Neuron (in vitro differentiated cells): ENCODE results near the gene EZH2.

Experiments used
- H2AFZ ChIP-seq: one replicate; pipeline ENCODE4 v1.6.1; 2013; ENCODE audit warnings: low read depth, mild to moderate bottlenecking, inconsistent platforms, low read length, moderate library complexity
- H3K27me3 ChIP-seq: one replicate; pipeline ENCODE4 v1.6.1; 2013; ENCODE audit warnings: low read length; ENCODE audit not compliant: insufficient read depth
- H3K36me3 ChIP-seq: one replicate; pipeline ENCODE4 v1.6.1; 2013; ENCODE audit warnings: low read length; ENCODE audit not compliant: insufficient read depth
- H3K4me1 ChIP-seq: one replicate; pipeline ENCODE4 v1.6.1; 2013; ENCODE audit warnings: low read length; ENCODE audit not compliant: insufficient read depth
- H3K4me3 ChIP-seq: 2 replicates; pipeline ENCODE4 v1.5.1; 2013; ENCODE audit warnings: mild to moderate bottlenecking, low read length, moderate library complexity
- H3K9me3 ChIP-seq: one replicate; pipeline ENCODE4 v1.6.1; 2013; ENCODE audit warnings: low read length

The EZH2 gene

DNA sequence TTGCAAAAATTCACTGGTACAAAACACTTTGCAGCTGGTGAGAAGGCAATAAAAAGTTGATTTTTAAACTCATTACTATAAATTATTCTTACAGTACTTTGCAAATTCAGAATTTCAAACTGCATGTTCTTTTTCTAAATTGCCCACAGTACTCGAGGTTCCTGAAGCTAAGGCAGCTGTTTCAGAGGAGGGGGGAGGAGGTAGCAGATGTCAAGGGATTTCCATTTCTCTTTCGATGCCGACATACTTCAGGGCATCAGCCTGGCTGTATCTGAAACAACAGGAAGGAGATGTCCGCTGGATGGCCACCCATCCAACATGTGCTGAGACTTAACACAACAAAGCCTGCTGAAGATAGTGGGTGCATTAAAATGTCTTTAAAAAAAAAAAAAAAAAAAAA, 76.7 kb downstream of the EZH2 start:
- H2AFZ ChIP-seq, result no peak overlapping the region
- H3K4me1 ChIP-seq, result no peaks in the 10 kb centered on the region
- H3K36me3 ChIP-seq, result peaks cover 77% of the 10 kb centered on the region
- H3K27me3 ChIP-seq, result no peaks in the 10 kb centered on the region
- no peaks in the 10 kb centered on the region for H3K9me3 ChIP-seq
- H3K4me3 ChIP-seq, result no peak overlapping the region

DNA sequence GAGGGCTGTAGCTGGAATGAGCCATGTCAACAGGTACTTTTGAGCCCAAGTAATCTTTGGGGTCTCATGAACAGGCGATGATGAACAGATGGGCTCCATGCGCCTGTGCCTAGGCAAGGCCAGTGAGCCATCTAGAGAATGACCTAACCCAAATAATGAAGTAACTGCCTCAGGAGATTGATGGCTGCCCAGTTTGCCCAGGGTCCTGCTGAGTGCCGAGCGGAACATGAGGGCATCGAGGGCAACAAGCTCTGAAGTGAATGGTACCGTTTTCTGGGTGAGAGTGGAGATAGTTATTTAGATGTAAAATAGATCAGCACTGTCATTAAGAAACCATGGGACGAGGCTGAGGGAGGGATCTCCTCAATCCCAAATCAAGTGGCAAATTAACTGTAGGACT, 77.9 kb downstream of the EZH2 start:
- H3K4me1 ChIP-seq, result no peaks in the 10 kb centered on the region
- H3K27me3 ChIP-seq, result no peaks in the 10 kb centered on the region
- H3K9me3 ChIP-seq, result no peaks in the 10 kb centered on the region
- no peak overlapping the region for H3K4me3 ChIP-seq
- peaks cover 77% of the 10 kb centered on the region for H3K36me3 ChIP-seq
- no peak overlapping the region for H2AFZ ChIP-seq

DNA sequence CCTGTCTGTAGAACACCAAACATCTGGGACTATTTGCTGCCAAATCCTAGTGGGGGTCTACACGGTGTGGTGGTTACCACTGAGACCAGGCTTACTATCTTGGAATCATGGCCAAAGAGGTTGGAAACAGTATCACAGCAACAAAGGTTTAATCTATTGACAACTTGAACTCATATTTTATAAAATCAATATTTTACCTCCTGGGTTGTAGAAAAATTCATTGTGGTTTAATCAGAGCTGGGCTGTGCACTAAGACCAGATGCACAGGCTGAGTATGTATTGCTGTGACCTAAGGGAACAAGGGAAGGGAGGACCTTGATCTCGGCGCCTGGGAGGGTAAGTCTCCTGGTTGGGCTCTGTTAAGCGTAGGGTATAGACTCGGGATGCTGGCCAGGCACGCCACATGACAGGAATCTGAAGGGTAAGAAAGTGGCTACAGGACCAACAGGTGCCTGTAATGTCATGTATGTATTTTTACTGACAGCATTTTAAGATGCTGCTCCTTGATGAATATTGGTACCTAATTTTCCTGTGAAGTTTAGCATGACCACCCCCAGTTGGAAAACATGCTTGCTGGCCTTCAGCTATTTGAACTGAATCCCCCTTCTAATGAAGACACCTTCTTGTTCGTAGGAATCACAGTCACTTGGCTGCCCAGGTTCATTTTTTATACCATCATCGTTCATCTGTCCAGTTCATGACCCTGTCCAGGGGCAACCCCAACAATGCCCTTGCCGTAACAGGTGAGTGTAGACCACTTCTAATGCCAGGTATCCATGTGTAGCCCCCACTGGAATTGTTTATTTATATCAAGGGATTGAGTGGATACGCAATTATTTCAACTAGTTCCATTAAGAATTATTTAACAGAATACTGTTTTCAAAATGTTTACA, 79.5 kb downstream of the EZH2 start:
- H3K4me1 ChIP-seq, result no peaks in the 10 kb centered on the region
- H3K9me3 ChIP-seq, result no peaks in the 10 kb centered on the region
- peaks cover 77% of the 10 kb centered on the region for H3K36me3 ChIP-seq
- no peak overlapping the region for H2AFZ ChIP-seq
- no peaks in the 10 kb centered on the region for H3K27me3 ChIP-seq
- no peak overlapping the region for H3K4me3 ChIP-seq

DNA sequence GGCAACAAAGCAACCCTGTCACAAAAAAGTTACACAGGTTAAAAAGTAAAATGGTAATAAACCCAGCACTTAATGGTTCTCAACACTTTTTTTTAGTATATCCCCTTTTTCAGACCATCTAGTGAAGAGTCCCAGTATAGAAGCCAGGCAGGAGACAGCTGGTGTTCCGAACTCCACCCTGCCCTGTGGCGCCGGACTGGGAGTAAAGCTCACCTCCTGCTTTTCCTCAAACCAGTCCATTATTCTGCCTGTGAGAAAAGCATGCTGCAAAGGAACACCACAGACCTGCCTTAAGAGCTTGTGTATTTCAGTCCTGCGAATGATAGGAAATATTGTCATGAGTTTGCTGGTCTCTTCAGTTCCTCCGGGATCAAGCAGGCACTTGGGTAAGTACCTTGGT, 81.0 kb downstream of the EZH2 start:
- H2AFZ ChIP-seq, result no peak overlapping the region
- peaks cover 78% of the 10 kb centered on the region for H3K36me3 ChIP-seq
- no peaks in the 10 kb centered on the region for H3K27me3 ChIP-seq
- H3K4me1 ChIP-seq, result no peaks in the 10 kb centered on the region
- H3K9me3 ChIP-seq, result peaks cover 8% of the 10 kb centered on the region
- H3K4me3 ChIP-seq, result no peak overlapping the region

DNA sequence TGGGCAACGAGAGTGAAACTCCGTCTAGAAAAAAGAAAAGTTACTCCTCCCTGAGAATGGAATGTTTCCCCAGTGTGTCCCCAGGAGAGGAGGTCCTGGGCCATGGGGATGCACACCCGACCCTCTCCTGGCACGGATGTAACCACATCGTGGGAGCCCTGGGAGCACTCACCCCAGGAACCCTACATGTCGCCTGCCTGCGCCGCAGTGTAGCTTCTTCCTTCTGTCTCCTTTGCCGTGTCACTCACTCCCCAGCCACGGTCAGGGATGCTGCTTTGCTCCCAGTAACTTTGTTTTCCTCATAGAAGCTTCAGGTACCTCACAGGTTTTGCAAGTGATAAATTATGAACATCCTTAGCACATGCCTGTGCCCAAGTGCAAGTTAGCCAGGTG, 82.0 kb downstream of the EZH2 start:
- Histone ChIP-seq H3K9me3 (peaks cover 8% of the 10 kb centered on the region), H2AFZ (no peak overlapping the region), H3K4me3 (no peak overlapping the region), H3K36me3 (peaks cover 78% of the 10 kb centered on the region), H3K27me3 (no peaks in the 10 kb centered on the region), H3K4me1 (no peaks in the 10 kb centered on the region)

DNA sequence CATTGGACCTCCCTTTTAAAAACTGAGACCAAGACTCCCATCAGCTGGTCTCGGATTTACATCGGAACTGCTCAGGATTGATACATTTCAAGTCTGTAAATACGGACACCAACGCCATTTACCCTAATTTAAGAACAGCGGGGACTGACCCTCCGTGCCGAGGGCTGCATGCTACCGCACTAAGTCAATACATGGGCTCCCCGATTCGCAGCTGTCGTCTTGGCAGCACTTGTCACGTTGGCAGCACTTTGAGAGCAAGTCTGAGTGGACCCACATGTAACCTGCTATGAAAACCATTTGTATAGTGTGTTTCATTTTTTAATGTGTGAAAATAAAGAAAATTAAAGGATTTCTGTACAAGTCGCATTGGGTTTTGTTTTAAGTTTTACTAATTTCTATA, 83.4 kb downstream of the EZH2 start:
- Histone ChIP-seq H3K36me3 (peaks cover 72% of the 10 kb centered on the region), H3K27me3 (no peaks in the 10 kb centered on the region), H2AFZ (no peak overlapping the region), H3K9me3 (peaks cover 8% of the 10 kb centered on the region), H3K4me3 (no peak overlapping the region), H3K4me1 (no peaks in the 10 kb centered on the region)

DNA sequence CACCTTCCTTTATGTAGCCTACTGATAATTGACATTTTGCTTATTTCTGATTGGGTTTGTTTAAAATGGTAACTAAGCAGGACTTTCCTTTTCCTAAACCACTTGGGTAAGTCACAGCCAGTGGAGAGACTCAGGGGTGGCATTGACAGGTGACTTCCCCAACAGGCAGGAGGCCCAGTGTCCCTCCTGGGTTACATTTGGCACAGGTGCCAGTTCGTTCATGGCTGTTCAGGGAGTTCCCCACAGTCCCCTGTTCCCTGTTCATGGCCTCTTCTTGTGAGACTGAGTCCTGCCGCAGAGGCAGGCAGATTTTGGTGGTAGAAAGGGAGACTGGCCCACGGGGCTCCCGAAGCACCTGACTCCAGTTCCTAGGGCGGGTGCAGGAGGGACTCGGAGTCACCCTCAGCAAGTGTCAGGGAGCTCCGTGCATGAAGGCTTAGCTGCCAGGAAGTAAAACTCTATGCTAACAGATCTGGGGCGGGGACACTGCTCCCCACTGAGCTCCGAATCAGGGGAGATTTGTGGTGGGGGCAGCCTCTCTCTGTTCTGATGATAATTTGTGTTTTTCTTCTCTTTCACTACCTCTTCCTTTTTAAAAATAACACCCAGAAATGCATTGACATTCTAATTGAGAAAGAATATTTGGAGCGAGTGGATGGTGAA, 84.1 kb downstream of the EZH2 start:
- Histone ChIP-seq H2AFZ (no peak overlapping the region), H3K9me3 (peaks cover 8% of the 10 kb centered on the region), H3K4me3 (no peak overlapping the region), H3K36me3 (peaks cover 71% of the 10 kb centered on the region), H3K4me1 (no peaks in the 10 kb centered on the region), H3K27me3 (no peaks in the 10 kb centered on the region)

DNA sequence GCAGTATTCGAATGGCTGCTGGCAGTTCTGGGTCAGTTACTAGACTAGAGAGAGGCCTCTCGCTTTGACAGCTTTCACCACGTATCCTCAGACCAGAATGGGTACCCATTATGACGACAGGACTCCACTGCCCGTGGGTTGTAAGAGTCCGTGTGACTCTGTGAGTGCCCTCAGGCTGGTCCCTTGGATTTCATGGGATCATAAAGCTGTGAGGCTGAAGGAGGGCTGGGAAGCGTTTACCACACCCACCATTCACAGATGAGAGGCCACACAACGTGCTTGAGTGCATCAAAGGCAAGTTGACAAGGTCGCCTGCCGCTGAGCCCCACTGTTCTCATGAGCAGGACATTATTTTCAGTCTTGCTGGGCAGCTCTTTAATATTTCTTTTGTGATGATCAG, 87.2 kb downstream of the EZH2 start:
- no peaks in the 10 kb centered on the region for H3K4me1 ChIP-seq
- H3K9me3 ChIP-seq, result peaks cover 8% of the 10 kb centered on the region
- no peaks in the 10 kb centered on the region for H3K27me3 ChIP-seq
- H3K4me3 ChIP-seq, result no peak overlapping the region
- no peak overlapping the region for H2AFZ ChIP-seq
- H3K36me3 ChIP-seq, result peaks cover 82% of the 10 kb centered on the region

DNA sequence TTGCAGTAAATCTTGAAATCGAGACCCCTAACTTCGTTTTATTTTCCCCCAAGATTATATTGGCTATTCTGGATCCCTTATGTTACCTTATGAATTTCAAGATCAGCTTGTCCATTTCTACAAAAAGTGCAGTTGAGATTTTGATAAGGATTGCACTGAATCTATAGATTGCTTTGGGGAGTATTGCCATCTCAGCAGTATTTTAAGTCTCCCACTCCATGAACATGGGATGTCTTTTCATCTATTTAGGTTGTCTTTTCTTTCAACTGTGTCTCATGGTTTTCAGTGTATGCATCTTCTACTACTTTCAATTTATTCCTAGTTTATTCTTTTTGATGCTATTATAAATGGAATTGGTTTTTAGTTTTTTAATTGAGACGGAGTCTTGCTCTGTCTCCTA, 89.6 kb downstream of the EZH2 start:
- Histone ChIP-seq H3K9me3 (peaks cover 8% of the 10 kb centered on the region), H3K27me3 (no peaks in the 10 kb centered on the region), H2AFZ (no peak overlapping the region), H3K4me3 (no peak overlapping the region), H3K36me3 (peaks cover 83% of the 10 kb centered on the region), H3K4me1 (no peaks in the 10 kb centered on the region)

DNA sequence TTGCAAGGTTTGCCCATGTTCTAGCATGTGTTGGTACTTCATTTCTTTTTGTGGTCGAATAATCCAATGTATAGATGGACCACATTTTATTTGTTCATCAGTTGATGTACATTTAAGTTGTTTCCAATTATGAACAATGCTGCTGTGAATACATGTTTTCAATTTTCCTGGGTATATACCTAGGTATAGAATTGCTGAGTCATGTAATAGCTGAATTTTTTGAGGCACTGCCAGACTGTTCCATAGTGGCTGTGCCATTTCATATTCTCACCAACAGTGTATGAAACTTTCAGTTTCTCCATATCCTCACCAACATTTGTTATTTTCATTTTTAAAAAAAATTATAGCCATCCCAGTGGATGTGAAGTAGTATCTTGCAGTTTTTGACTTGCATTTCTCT, 90.5 kb downstream of the EZH2 start:
- H3K36me3 ChIP-seq, result peaks cover 80% of the 10 kb centered on the region
- no peak overlapping the region for H2AFZ ChIP-seq
- H3K27me3 ChIP-seq, result no peaks in the 10 kb centered on the region
- H3K9me3 ChIP-seq, result peaks cover 2% of the 10 kb centered on the region
- no peak overlapping the region for H3K4me3 ChIP-seq
- H3K4me1 ChIP-seq, result no peaks in the 10 kb centered on the region

DNA sequence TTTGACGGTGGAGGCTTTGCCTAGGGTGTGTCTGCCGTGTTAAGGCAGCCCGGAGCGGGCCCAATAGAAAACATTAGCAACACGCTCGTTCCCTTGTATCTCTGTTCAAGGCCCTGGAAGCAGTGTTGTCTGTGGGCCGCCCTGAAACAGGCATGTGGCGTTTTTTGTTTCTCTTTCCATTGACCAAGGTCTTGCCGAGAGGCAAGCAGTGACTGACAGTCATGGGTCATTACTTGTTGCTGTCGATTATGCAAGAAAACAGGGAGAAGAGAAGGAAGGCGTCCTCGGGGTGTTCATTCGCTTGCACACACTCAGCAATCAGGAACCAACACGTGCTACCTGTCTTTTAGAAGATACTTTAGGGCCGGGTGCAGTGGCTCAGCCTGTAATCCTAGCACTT, 92.5 kb downstream of the EZH2 start:
- Histone ChIP-seq H3K36me3 (peaks cover 78% of the 10 kb centered on the region), H3K4me1 (no peaks in the 10 kb centered on the region), H3K27me3 (no peaks in the 10 kb centered on the region), H3K4me3 (no peak overlapping the region), H3K9me3 (no peaks in the 10 kb centered on the region), H2AFZ (no peak overlapping the region)

DNA sequence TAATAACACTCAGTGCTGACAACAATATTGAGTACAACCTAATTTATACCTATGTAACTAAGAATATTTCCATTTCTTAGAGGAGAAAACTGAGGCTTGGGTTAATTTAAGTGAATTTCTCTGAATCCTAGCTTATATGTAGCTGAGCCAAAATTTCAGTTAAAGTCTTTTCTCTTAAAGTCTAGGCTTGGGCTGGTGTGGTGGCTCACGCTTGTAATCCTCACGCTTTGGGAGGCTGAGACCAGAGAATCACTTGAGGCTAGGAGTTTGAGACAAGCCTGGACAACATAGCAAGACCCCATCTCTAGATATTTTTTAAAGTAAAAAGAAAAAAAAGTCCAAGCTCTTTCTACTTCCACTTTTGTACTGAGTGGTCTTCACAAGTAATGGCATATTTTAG, 93.2 kb downstream of the EZH2 start:
- Histone ChIP-seq H3K27me3 (no peaks in the 10 kb centered on the region), H2AFZ (no peak overlapping the region), H3K9me3 (no peaks in the 10 kb centered on the region), H3K4me1 (no peaks in the 10 kb centered on the region), H3K4me3 (no peak overlapping the region), H3K36me3 (peaks cover 79% of the 10 kb centered on the region)

DNA sequence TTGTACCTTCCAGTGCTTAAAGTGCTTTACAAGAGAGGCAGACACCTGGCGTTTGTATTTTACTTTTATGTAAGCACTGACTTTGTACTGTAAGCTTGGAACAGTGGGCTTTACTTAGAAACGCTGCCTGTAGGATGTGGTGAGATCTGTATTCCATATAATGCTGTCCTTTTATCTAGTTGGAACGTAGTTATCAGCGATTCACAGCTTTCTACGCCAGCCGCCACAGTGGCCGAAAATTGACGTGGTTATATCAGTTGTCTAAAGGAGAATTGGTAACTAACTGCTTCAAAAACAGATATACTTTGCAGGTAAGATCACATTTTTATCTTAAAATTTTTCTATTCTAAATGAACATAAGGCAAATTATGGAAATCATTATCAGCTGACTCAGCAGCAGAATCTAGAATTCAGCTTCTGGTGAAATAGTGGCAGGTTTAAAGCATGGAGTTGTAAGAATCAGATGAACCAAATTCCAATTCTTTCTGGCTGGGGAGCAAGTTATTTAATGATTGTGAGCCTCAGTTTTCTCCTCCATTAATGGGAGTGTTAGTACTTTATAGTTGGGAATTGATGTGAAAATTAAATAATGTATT, 93.9 kb downstream of the EZH2 start:
- Histone ChIP-seq H2AFZ (no peak overlapping the region), H3K4me1 (no peaks in the 10 kb centered on the region), H3K36me3 (peaks cover 80% of the 10 kb centered on the region), H3K27me3 (no peaks in the 10 kb centered on the region), H3K4me3 (no peak overlapping the region), H3K9me3 (no peaks in the 10 kb centered on the region)
